ENCODE results near the gene HSH2D.
"Not testable (repeated sequence)": the region's sequence is repeated elsewhere in the genome, so short reads cannot be mapped to it uniquely, and the experiment has no call there.

Gene HSH2D

GRCh38 chr19:16119075-16119857, 24.2 kb upstream of the HSH2D start:
- DNase-seq (ENCODE audit: low spot score) = not testable (repeated sequence)

GRCh38 chr19:16121141-16121540, 22.3 kb upstream of the HSH2D start:
- no peak for DNase-seq (ENCODE audit: low spot score)

DNA sequence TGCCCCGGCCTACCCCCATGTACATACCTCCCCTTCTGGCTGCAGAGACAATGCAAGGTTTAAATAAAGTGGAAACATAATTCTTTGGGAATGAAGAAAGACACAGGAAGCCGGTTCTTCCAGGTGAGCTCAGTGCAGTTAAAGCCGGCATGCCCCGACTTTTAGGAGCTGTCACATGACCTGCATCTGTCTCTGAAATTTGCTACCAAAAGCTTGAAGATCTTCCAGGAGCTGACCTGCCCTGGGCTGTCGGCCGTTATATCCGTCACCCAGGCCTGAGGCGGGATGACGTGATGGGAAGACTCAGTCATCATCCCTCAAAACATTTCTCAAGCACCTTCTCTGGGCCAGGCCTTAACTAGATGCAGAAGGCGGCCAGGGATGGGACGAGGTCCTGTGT, 21.5 kb upstream of the HSH2D start:
- DNase-seq (ENCODE audit: low spot score) = no peak

DNA sequence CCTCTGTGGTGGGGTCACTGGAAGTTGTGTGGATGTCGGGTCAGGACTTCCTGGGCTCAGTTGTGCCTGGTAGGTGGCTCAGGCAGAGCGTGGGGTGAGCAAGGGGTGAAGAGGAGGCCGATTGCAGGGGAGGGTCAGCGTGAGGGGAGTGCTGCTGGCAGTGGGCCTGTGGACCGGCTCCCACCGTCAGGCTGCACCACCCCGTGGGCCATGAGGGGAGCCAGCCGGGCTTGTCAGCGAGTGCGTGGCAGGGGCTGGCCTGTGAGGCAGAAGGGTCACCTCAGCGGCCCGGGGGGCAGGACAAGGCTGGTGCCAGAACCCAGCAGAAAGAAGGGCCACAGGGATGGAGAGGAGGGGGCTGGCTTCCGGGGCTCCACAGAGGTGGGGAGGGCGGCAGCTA, 18.5 kb upstream of the HSH2D start:
- DNase-seq (ENCODE audit: low spot score) = no peak

DNA sequence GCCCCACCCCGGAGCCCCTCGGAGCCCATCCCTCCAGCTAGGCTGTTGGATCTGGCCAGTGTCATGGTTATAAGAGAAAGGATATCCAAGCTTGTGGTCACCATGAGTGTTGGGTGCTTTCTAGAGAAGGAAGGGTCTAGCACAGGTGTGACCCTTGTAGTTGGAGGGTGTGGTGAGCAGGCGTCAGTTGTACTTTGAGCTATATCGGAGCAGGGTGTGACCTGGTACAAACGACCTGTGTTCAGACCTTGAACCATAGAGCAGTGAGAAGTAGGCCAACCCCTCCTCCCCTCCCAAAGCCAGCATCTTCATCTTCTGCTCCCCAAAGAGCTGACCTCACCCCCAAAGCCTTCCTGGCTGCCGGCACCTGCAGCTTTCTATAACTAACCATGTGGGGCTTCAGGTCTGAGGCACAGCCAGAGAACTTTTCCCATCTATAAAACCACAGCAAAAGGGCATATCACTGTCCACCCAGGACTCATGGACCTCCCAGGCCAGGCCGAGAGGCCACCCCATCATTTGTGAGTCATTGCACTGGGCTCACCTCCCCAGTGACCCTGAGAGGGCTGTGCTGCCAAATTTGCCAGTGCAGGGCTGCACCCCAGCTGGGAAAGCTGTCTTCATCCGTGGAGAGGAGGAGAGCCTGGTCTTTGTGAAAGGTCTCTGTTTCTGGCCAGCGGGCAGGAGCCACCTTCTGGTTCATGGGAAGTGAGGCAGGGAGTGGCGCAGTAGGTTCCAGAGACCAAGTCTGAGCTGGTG, 17.6 kb upstream of the HSH2D start:
- DNase-seq (ENCODE audit: low spot score) = no peak

GRCh38 chr19:16127080-16127479, 16.4 kb upstream of the HSH2D start:
- DNase-seq (ENCODE audit: low spot score) = no peak

- no peak for DNase-seq (ENCODE audit: low spot score)
Measured at GRCh38 chr19:16127776-16128371, 15.6 kb upstream of the HSH2D start.

GRCh38 chr19:16131648-16132047, 11.8 kb upstream of the HSH2D start:
- DNase-seq (ENCODE audit: low spot score) = no peak

GRCh38 chr19:16133818-16134217, 9.7 kb upstream of the HSH2D start:
- no peak for DNase-seq (ENCODE audit: low spot score)

- DNase-seq (ENCODE audit: low spot score) = no peak
Measured at GRCh38 chr19:16134510-16134909, 9.0 kb upstream of the HSH2D start.

DNA sequence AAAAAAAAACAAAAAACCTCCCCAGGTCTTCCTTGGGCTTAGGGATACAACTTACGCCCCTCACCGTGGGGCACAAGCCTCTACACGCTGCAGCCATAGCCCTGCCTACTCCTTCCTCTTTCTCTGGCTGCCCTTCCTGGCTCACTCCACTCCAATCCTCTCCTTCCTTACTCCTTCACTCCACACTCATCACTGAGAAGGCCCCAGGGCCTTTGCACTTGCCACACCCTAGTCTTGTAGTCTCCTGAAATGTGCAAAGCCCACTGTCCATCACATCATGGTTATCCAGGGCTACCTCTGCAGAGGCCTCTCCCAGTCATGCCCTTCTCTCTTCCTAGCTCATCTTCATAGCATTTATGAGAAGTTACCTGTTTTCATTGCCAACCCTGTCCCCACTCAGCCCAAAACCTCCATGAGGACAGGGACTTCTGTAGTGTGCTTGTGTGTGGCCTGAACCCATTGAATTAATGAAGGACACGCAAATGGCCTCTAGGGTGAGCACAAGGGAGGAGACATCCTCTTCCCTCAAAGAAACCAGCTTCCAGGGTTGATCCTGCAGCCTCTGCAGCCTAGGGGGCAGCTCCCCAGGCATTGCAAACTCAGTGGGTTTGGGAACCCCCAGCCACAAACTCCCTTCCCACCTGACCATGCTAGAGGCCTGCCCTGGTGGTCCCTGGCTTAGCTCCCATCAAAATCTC, 7.9 kb upstream of the HSH2D start:
- DNase-seq (ENCODE audit: low spot score) = no peak

- no peak for DNase-seq (ENCODE audit: low spot score)
Measured at GRCh38 chr19:16136185-16136999, 7.1 kb upstream of the HSH2D start.

GRCh38 chr19:16139752-16140151, 3.7 kb upstream of the HSH2D start:
- DNase-seq (ENCODE audit: low spot score) = no peak

- DNase-seq (ENCODE audit: low spot score) = no peak
Measured at GRCh38 chr19:16141043-16141442, 2.4 kb upstream of the HSH2D start.

DNA sequence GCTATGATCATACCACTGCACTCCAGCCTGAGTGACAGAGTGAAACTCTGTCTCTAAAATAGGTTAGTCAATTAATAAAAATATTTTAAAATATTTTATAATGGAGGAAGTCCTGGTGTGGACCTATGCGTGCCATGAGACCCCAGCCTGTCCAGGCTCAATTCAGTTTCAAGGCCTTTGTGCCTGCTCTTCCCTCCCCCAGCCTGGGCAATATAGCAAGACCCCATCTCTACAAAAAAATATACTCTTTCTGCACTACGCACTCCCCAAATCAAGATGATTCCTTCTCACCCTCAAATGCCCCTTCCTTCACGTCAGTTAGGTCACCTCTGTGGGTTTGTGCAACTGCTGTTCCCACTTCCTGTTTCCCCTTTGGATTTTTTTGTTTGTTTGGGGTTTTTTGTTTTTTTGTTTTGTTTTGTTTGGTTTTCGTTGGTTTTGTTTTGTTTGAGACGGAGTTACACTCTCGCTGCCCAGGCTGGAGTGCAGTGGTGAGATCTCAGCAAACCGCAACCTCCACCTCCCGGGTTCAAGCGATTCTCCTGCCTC, 1.4 kb upstream of the HSH2D start:
- DNase-seq (ENCODE audit: low spot score) = no peak

DNA sequence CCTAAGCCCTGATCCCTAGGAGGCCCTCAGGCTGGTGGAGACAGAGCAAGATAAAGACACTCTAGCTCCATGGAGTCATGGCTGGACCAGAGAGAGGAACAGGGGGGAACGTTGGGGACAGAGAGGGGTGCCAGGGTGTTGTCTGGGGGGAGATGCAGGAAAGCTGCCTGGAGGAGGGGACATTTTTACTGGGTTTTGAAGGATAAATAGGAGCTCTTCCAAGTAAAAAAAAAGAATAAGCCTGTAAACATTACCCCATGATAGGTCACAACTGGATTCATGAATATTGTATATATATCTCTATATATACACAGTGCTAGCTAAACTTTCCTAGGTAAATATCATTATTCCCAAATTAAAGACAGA, 714 bp downstream of the HSH2D start:
- no peak for DNase-seq (ENCODE audit: low spot score)

GRCh38 chr19:16146112-16146511, 2.6 kb downstream of the HSH2D start:
- DNase-seq (ENCODE audit: low spot score) = no peak

DNA sequence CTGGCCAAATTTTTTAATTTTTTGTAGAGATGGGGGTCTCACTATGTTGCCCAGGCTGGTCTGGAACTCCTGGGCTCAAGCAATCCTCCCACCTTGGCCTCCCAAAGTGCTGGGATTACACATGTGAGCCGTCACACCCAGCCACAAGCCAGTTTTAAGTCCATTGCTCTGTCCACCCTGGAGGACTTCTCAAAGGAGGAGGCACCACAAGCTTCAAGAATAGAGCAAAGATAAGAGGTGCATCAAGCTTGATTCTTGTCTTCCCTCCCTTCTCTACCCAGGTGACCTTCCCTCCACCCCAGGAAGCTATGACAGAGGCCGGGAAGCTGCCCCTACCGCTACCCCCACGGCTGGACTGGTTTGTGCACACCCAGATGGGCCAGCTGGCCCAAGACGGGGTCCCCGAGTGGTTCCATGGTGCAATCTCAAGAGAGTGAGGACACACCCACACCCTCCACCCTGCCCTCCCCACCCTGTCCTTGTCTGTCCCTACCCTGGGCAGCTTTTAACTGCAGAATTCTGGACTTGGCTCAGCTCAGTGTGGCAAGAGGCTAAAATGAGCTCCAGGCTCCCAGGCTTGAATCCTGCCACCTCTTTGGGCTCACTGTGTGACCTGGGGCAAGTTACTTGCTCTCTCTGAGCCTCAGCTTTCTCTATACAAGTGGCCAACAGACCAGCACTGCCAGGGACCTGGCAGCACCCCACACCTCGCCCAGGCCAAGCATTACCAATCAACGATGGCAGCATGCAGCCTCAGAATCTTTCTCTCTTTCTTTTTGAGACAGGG, 5.2 kb downstream of the HSH2D start:
- no peak for DNase-seq (ENCODE audit: low spot score)

- peak; percentile 12 for DNase-seq (ENCODE audit: low spot score)
Measured at GRCh38 chr19:16153582-16154336, 10.3 kb downstream of the HSH2D start.

- DNase-seq (ENCODE audit: low spot score) = no peak
Measured at GRCh38 chr19:16154557-16154956, 11.1 kb downstream of the HSH2D start.

Measured in iPS-NIHi11 (cell line).